Prostate gland (tissue), 2 donors: ENCODE results near the gene PTGR2.

Source experiments
- CTCF ChIP-seq, 4 experiments: fragments of 200-600 bp in 2 of 4; fragments of 450-650 bp in 2 of 4; sonication (generic) in 2 of 4; IDR thresholded peaks; 1 replicate in 3 of 4; 2 replicates in 1 of 4; pipeline ENCODE4 v1.5.1; 2016 to 2019; ENCODE audit warnings: antibody characterized with exemption in 4 of 4, mild to moderate bottlenecking in 2 of 4, moderate library complexity in 2 of 4
- POLR2A ChIP-seq: fragments of 450-650 bp; IDR thresholded peaks from one replicate; pipeline ENCODE4 v1.6.1; 2016; ENCODE audit warnings: antibody characterized with exemption, mild to moderate bottlenecking
- POLR2AphosphoS5 ChIP-seq: sonication (generic); formaldehyde crosslinking; IDR thresholded peaks from one replicate; pipeline ENCODE4 v1.6.1; 2017; ENCODE audit warnings: antibody characterized with exemption

- TF ChIP-seq CTCF (IDR thresholded peaks at IDR 0.05), result no peak
- no peak for TF ChIP-seq POLR2AphosphoS5
- TF ChIP-seq POLR2A, result no peak
Observed at GRCh38 chr14:73862480-73862879, 10.8 kb downstream of the PTGR2 start.
